Endothelial cell of umbilical vein (primary cell): ENCODE data around the gene XDH.

ENCODE experiments used
- EZH2 ChIP-seq: IDR thresholded peaks from 2 replicates; pipeline ENCODE4 v1.6.1; 2012; ENCODE audit warnings: borderline replicate concordance, low read depth, mild to moderate bottlenecking, moderate library complexity, low read length, inconsistent platforms; ENCODE audit not compliant: severe bottlenecking
- FOS ChIP-seq: IDR thresholded peaks from 2 replicates; pipeline ENCODE4 v1.6.1; 2011; ENCODE audit warnings: mild to moderate bottlenecking, low read length, moderate library complexity, borderline replicate concordance; ENCODE audit not compliant: insufficient read depth
- JUN ChIP-seq: IDR thresholded peaks from 2 replicates; pipeline ENCODE4 v1.6.1; 2011; ENCODE audit warnings: borderline replicate concordance, low read depth; ENCODE audit not compliant: insufficient read length, insufficient read depth
- MYC ChIP-seq: IDR thresholded peaks from one replicate; pipeline ENCODE4 v1.6.1; 2011; ENCODE audit warnings: mild to moderate bottlenecking, low read depth, low read length
- POLR2A ChIP-seq: IDR thresholded peaks from 2 replicates; pipeline ENCODE4 v1.6.1; 2012; ENCODE audit warnings: low read depth, mild to moderate bottlenecking, control low read depth, low read length
- POLR2AphosphoS5 ChIP-seq: IDR thresholded peaks from 2 replicates; pipeline ENCODE4 v1.6.1; 2012; ENCODE audit warnings: low read depth, mild to moderate bottlenecking, control low read depth, low read length, moderate library complexity; ENCODE audit not compliant: insufficient read depth
- TF ChIP-seq, protein P1 (sequence below), 2 donors: IDR thresholded peaks; 1 replicate in 1 of 2; 2 replicates in 1 of 2; pipeline ENCODE4 v1.5.1; 2011; ENCODE audit warnings: low read length in 2 of 2, mild to moderate bottlenecking in 2 of 2, moderate library complexity in 2 of 2, control low read depth in 1 of 2, inconsistent platforms in 1 of 2, low read depth in 1 of 2; ENCODE audit not compliant: insufficient read depth in 1 of 2; ENCODE audit errors: extremely low read depth in 1 of 2
- TF ChIP-seq, protein P2 (sequence below): IDR thresholded peaks from 2 replicates; pipeline ENCODE4 v1.6.1; 2011; ENCODE audit not compliant: insufficient read depth, insufficient read length

DNA sequence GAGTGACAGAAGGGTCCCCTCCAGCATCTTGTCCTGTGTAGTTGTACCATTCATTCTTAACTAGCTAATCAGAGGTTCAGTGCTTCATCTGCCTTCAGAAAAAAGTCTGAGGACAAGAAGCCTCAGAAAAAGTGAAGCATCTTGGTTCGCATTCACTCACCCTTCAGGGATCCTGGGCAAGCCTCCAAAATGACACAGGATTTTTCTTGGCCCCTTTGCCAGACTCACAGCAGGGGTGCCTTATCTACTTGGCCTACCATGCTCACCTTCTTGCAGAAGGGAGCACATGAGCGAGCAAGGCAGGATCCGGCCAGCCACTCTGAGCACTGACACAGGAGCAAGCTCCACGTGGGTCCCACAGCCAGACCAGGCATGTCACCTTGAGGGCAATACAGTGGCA, 43.1 kb upstream of the XDH start:
- TF ChIP-seq, protein P1, sequence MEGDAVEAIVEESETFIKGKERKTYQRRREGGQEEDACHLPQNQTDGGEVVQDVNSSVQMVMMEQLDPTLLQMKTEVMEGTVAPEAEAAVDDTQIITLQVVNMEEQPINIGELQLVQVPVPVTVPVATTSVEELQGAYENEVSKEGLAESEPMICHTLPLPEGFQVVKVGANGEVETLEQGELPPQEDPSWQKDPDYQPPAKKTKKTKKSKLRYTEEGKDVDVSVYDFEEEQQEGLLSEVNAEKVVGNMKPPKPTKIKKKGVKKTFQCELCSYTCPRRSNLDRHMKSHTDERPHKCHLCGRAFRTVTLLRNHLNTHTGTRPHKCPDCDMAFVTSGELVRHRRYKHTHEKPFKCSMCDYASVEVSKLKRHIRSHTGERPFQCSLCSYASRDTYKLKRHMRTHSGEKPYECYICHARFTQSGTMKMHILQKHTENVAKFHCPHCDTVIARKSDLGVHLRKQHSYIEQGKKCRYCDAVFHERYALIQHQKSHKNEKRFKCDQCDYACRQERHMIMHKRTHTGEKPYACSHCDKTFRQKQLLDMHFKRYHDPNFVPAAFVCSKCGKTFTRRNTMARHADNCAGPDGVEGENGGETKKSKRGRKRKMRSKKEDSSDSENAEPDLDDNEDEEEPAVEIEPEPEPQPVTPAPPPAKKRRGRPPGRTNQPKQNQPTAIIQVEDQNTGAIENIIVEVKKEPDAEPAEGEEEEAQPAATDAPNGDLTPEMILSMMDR (IDR thresholded peaks at IDR 0.05; ENCODE audit: extremely low read depth in 1 of 2, insufficient read depth in 1 of 2, low read depth in 1 of 2, low read length in 2 of 2) = no peak
- TF ChIP-seq POLR2A (no peak), POLR2AphosphoS5 (no peak), EZH2 (no peak), FOS (no peak), JUN (no peak), MYC (no peak)
- TF ChIP-seq, protein P2, sequence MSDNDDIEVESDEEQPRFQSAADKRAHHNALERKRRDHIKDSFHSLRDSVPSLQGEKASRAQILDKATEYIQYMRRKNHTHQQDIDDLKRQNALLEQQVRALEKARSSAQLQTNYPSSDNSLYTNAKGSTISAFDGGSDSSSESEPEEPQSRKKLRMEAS = no peak
